GM18498 (cell line): Measurements from ENCODE around the gene NHSL2.
"Not testable (repeated sequence)": the region's sequence is repeated elsewhere in the genome, so short reads cannot be mapped to it uniquely, and the experiment has no call there.

Source experiments
- ATAC-seq: cut with Tn5 transposase; IDR thresholded peaks from one replicate; pipeline ENCODE4 v1.9.1; 2021; ENCODE audit warnings: mild to moderate bottlenecking, moderate library complexity; ENCODE audit not compliant: unreplicated experiment

NHSL2 gene

GRCh38 chrX:72038868-72039267 lies 128.2 kb downstream of the NHSL2 start:
- ATAC-seq, result no peak

DNA sequence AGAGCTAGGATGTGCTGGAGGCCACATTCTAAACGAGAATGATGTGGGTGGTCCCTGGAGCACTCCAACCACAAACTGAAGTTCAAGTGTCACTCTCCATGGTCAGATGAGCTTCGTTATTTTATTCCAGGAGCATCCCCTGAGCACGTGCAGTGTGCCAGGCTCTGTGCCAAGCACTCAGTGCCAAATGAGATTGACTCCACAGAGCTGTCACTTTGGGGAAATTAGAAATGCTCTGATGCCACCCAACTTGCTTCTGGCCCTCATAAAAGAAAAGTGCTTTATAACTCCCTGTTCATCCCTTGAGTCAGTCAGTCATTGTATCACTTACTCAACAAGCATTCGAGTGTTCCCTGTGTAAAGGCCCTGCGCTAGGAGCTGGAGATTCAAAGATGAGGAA lies 129.9 kb downstream of the NHSL2 start:
- ATAC-seq, result no peak

DNA sequence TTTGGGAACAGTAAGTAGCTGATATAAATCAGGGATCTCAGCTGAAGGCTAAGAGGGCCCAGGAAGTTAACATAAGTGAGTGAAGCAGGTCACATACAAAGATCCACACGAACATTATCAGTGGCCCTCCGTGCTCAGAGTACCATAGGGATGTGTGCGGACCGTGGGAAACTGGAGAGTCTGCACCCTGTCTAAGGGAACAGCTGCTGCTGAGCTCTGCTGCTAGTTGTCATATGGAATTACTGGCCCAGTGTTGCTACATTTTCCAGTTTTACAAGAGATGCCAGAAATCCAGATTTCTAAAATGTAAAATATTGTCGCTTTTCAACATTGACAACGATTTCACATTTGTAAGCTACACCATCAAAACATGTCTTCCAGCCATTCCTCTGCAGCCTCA lies 130.5 kb downstream of the NHSL2 start:
- ATAC-seq, result no peak

- no peak for ATAC-seq
Measured at GRCh38 chrX:72041871-72042851, 131.5 kb downstream of the NHSL2 start.

- ATAC-seq, result no peak
Measured at GRCh38 chrX:72042852-72043248, 132.2 kb downstream of the NHSL2 start.

DNA sequence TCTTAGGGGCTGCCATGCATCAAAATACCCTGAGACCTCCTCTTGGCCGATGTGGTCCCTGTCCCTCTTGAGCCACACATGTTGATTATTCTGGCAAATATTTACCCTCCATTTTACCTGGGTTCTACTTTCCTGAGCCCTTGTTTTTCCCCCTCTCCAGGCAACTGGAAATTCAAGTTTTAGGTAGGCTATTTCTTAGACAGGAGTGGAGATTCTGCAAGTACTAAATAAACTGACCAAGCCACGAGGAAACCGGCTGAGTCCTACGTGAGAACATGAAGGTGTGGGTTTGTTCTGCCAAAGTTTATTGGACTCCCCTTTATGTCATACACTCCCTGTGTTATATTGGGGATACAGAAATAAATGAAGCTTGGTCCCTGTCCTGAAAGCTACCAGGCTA lies 133.0 kb downstream of the NHSL2 start:
- no peak for ATAC-seq

GRCh38 chrX:72045141-72045540 lies 134.5 kb downstream of the NHSL2 start:
- ATAC-seq, result no peak

DNA sequence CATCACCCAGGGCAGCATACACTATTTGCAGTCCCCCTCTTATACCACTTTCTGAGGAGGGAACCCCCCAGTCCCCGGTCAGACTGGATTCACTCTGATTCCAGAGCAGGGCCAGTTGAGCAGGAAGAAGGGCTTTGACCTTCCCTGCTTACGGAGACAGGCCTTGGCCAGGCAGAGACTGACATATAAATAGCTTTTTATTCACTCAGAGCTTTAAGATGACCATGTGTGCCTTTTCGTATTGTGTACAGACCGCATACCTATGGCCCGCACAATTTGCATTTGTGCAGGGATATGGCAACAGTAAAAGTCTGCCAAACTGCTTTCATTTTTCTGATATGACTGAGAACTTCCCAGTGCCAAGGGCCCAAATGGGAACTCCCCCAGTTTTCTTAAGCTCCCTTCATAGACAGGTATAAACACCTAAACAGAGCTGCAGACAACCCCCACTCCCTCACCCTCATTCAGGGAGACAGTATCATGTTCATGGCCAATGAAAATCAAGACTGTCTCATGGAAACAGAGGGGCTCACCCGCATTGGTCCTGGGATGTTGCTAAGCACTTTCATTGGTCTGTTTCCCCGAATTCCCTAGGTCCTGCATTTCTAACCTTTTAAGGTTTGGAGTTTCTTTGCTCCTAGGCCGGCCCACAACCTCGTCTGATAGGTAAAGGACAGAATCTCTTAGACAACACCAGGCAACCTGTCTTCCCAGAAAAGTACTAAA lies 135.1 kb downstream of the NHSL2 start:
- ATAC-seq, result no peak

GRCh38 chrX:72046447-72046846 lies 135.8 kb downstream of the NHSL2 start:
- no peak for ATAC-seq

DNA sequence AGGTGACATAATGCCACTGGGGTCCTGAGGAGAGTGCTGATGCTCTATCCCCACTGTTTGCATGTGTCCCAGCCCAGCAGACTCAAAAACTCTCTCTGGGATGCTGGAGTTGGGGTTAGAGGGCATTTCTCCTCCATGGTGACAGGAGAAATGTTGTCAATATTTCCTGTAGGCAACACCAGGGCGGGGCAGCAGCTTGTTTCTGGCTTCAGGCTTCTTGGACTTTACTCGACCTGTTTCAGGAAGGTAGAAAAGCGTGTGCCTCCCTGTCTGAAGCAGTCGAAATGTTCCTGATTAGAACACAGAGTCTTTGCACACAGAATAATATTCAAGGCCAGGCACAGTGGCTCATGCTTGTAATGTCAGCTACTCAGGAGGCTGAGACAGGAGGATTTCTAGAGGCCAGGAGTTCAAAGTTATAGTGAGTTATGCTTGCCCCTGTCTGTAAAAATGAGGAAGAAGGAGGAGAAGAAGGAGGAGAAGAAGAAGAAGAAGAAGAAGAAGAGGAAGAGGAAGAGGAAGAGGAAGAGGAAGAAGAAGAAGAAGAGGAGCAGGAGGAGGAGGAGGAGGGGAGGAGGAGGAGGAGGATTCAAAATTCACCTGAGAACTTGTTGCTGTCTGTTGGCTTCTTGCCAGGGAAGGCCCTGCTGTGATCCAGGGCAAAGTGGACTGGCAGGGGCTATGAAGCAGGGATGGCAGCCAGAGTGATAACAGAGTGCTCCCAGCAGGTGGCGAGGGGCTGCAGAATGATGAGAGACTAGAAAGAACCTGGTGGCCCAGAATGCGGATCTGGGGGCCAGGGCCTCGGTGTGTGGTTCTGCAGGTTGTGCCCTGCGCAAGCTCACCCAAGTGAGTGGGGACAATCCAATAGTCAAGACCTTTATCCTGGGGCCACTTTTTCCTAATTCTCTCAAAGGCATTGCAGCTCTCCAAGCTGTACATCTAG lies 138.1 kb downstream of the NHSL2 start:
- ATAC-seq, result no peak

DNA sequence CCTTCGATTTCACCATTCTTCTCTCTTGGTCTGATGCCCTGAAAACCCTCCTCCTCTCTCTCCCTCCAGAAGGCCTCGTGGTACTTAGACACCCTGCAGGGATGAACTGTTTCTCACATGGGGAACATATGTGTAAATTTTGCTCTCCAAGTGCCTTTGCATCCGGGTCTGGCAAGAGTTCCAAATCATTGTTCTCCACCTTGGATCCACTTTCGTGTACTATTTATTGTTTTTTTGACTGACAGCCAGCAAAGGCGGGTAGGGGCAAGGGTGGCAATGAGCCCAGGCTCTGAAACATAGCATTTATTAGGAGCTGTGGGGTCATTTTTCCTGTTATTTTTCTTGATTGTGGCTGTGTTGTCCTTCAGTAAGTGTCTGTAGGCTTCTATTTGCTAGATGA lies 139.4 kb downstream of the NHSL2 start:
- no peak for ATAC-seq

- no peak for ATAC-seq
Measured at GRCh38 chrX:72051589-72051988, 140.9 kb downstream of the NHSL2 start.

GRCh38 chrX:72052415-72053090 lies 141.9 kb downstream of the NHSL2 start:
- no peak for ATAC-seq

DNA sequence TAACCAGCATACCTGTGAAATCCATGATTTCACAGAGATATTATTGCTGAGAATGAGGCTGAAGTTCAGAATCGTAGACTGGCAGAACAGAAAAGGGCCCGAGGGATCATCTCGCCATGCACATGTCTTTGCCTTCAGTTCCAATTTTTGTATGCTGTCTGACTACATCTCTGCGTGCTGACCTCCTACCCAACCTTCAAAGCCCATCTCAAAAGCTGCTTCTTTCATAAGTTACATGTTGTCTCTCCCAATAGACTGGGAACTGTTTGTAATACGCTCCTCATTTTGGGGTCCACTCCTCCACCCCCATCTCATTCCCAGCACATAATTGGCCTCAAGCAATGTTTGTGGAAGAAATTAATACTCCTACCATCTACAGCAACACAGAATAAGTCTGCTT lies 142.9 kb downstream of the NHSL2 start:
- ATAC-seq, result no peak

GRCh38 chrX:72054779-72055489 lies 144.3 kb downstream of the NHSL2 start:
- no peak for ATAC-seq

DNA sequence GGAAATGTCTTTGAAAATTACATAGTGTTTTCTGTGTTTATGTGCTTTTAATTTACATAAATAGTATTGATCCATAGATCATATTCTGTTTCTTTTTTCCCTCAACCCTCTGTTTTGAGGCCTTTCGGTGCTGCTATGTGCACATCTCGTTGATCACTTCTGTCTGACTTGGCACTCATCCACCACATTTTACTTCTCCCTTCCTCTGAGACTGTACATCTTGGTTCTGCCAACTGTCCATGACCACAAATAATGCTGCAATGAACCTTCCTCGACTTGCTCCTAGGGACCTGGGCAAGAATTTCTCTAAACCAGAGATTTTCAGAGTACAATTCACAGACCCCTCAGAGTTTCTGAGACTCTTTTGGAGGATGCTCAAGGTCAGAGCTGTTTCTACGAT lies 146.7 kb downstream of the NHSL2 start:
- no peak for ATAC-seq

- ATAC-seq, result no peak
Measured at GRCh38 chrX:72057849-72058248, 147.2 kb downstream of the NHSL2 start.

DNA sequence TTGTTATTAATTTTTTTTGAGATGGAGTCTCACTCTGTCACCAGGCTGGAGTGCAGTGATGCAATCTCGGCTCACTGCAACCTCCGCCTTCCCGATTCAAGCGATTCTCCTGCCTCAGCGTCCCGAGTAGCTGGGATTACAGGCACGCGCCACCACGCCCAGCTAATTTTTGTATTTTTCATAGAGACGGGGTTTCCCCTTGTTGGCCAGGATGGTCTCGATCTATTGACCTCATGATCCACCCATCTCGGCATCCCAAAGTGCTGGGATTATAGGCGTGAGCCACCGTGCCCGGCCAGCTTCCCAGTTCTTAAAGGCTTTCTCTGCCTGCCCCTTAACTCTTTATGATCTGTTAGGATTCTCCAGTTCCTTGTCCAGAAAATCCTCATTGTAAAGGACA lies 147.7 kb downstream of the NHSL2 start:
- ATAC-seq, result not testable (repeated sequence)

DNA sequence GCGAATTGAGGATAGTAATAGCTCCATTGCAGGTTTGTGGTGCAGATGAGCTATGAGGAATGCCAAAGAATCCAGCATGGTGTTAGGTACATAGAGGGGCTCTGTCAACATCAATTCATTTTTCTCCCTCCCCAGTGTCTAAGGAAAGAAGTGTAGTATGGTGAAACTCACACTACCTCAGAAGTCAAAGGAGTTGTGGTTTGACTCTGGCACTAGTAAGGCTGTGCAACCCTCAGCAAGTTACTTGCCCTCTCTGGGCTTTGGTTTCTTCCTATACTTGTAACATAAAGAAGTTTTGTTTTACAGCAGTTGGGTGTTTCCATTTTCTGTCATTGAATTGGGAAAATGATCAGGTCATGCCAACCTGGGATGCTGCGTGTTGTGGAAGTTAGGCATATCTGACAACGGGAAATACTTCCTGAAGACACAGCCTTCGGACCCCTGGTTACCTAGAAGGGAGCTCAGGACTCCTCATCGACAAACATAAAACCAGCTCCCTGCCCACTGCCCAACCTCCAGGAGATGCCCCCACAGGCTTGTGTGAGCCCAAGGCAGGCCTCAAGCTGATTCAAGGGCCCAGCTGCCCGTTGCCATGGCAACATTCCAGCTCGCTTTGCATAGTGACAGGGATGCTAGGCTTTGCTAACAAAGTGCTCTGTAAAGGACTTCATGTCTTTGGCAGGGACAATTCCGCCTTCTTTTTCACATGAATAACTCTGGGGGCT lies 149.7 kb downstream of the NHSL2 start:
- no peak for ATAC-seq
